ENCODE data around the gene ELAC2. TPM values are rescaled to one million over a fixed set of nuclear protein-coding genes. Genes with fewer than 3 reads are reported as not detected.

Gene ELAC2
- total and polyA plus RNA-seq, 2 of the 8 experiments (the other 6 are each of a cell fraction or from before 2014, with no cell fraction given): 91.6 to 127 TPM

DNA sequence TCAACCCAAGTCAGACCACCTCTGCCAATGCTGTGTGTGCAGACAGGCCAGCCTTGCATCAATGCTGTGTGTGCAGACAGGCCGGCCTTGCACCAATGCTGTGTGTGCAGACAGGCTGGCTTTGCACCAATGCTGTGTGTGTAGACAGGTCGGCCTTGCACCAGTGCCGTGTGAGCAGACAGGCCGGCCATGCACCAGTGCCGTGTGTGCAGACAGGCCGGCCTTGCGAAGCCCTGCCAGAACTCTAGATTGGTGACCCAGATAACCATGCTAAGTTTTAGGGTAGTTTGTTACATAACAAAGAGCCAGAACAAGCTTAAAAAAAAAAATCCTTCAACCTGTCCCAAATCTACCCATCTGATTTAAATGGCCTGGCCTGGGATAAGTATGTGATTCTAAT, 54.3 kb downstream of the ELAC2 start:
- Histone ChIP-seq H4K5ac (ENCODE audit: insufficient read length, low read depth, low read length) (no peak overlapping the region), H3K9ac (replicated peaks in 1 of 4; ENCODE audit: extremely low read depth in 1 of 4, low read depth in 3 of 4, low read length in 3 of 4) (no peak overlapping the region), H3K4me1 (replicated peaks in 1 of 4; ENCODE audit: control insufficient read depth in 3 of 4, insufficient read depth in 4 of 4, low read length in 3 of 4) (no peaks in the 10 kb centered on the region; a peak in 2 of 7 replicates), H2BK120ac (replicated peaks; ENCODE audit: low read depth, low read length) (no peak overlapping the region), H3K79me2 (ENCODE audit: control insufficient read depth in 1 of 2, insufficient read depth in 2 of 2, low read length in 2 of 2) (no peaks in the 10 kb centered on the region), H3K23me2 (ENCODE audit: low read depth, low read length) (peaks cover 2% of the 10 kb centered on the region; the same call in 1 of the 2 replicates), H3K27me3 (replicated peaks in 1 of 4; ENCODE audit: control insufficient read depth in 3 of 4, extremely low read depth in 1 of 4, insufficient read depth in 3 of 4, low read length in 3 of 4) (no peaks in the 10 kb centered on the region), H4K20me1 (replicated peaks in 1 of 2; ENCODE audit: control insufficient read depth in 1 of 2, insufficient read depth in 2 of 2, low read length in 2 of 2) (no peaks in the 10 kb centered on the region), H2BK20ac (ENCODE audit: low read length) (no peak overlapping the region), H4K91ac (replicated peaks; ENCODE audit: insufficient read length, low read length) (no peak overlapping the region), H2AFZ (ENCODE audit: low read length) (no peak overlapping the region), H3K4me2 (ENCODE audit: insufficient read depth in 1 of 2, low read depth in 2 of 2, low read length in 2 of 2) (no peak overlapping the region), H2AK5ac (ENCODE audit: low read depth, low read length) (no peak overlapping the region), H3K4me3 (ENCODE audit: extremely low read depth in 1 of 4, insufficient read depth in 2 of 4, low read depth in 3 of 4, low read length in 4 of 4) (no peak overlapping the region), H3K56ac (replicated peaks; ENCODE audit: insufficient read length, low read depth, low read length) (no peak overlapping the region), H3K14ac (ENCODE audit: insufficient read length) (no peak overlapping the region), H3K23ac (ENCODE audit: insufficient read length) (no peak overlapping the region), H4K8ac (ENCODE audit: extremely low read depth, insufficient read depth, low read length) (no peak overlapping the region; the same call in 1 of the 2 replicates), H3K4ac (replicated peaks; ENCODE audit: insufficient read length, low read depth, low read length) (no peak overlapping the region), H3K36me3 (ENCODE audit: control insufficient read depth in 2 of 4, insufficient read depth in 4 of 4, low read length in 3 of 4) (peaks cover 0 to 6% (median 3%) of the 10 kb centered on the region in 4 experiments; a peak in 4 of 8 replicates), H2BK15ac (ENCODE audit: low read length) (no peak overlapping the region), H3K79me1 (ENCODE audit: low read depth, low read length) (no peaks in the 10 kb centered on the region), H3K18ac (ENCODE audit: extremely low read depth, low read length) (no peak overlapping the region), H2BK12ac (ENCODE audit: low read depth, low read length) (no peak overlapping the region), H3K9me3 (ENCODE audit: insufficient read depth in 2 of 2, low read depth in 1 of 2, low read length in 1 of 2) (no peaks in the 10 kb centered on the region), H2BK5ac (ENCODE audit: low read depth, low read length) (no peak overlapping the region), H3K27ac (ENCODE audit: low read depth, low read length) (no peak overlapping the region)
- TF ChIP-seq CHD1 (IDR thresholded peaks at IDR 0.05; ENCODE audit: low read depth, low read length): no peak
- TF ChIP-seq SP1 (IDR thresholded peaks at IDR 0.05; ENCODE audit: low read depth, low read length): no peak
- FAIRE-seq (no peak), DNase-seq (ENCODE audit: low read depth in 1 of 2, low spot score in 2 of 2) (no peak)
- CTCF ChIA-PET (ENCODE audit: partially characterized antibody): interaction anchor here (1.3 to 1.4 kb wide), 2 partner anchors 10 to 39 kb away, joined by 4 read pairs; no protein-coding TSS in a partner anchor
- POLR2A ChIA-PET (ENCODE audit: partially characterized antibody): no interaction called here
- 87% methylated on average over 7 of the region's 7 CpGs; no CpG with 5 or more reads in 1 of the 2 experiments for WGBS, 2 experiments (ENCODE audit: extremely low coverage in 1 of 2, insufficient coverage in 1 of 2, insufficient read length in 1 of 2, insufficient replicate concordance in 2 of 2, low coverage in 1 of 2, low lambda C conversion rate in 2 of 2, missing lambda C conversion rate in 1 of 2)

All from H1 (cell line).